ENCODE measurements around the gene NT5E.
"Not testable (repeated sequence)": the region's sequence is repeated elsewhere in the genome, so short reads cannot be mapped to it uniquely, and the experiment has no call there.

The NT5E gene

GRCh38 chr6:85449818-85450759 lies at the start of gene NT5E:
Gene NT5E, plus strand, starts transcription at chr6:85450083. Its CDS starts 57 bp downstream, at chr6:85450140.
- no peak for DNase-seq

DNA sequence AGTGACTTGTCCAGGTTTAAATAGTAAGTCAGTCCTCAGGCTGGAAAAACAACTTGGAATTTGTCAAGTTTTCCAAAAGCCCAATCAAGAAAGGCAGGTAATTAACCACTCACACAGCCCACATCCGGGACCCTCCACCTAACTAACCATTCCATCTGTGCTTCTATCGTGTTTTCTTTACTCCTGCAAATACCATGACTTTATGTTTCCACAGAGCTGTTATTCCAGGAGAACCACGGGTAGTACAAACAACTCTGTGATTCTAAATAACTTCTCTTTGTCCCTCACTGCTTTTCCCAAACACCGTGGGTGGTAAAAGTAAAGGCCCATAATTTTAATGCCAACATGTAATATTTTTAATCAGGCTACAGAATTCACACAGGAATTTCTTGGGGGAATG lies 49.6 kb upstream of the NT5E start:
- no peak for DNase-seq

DNA sequence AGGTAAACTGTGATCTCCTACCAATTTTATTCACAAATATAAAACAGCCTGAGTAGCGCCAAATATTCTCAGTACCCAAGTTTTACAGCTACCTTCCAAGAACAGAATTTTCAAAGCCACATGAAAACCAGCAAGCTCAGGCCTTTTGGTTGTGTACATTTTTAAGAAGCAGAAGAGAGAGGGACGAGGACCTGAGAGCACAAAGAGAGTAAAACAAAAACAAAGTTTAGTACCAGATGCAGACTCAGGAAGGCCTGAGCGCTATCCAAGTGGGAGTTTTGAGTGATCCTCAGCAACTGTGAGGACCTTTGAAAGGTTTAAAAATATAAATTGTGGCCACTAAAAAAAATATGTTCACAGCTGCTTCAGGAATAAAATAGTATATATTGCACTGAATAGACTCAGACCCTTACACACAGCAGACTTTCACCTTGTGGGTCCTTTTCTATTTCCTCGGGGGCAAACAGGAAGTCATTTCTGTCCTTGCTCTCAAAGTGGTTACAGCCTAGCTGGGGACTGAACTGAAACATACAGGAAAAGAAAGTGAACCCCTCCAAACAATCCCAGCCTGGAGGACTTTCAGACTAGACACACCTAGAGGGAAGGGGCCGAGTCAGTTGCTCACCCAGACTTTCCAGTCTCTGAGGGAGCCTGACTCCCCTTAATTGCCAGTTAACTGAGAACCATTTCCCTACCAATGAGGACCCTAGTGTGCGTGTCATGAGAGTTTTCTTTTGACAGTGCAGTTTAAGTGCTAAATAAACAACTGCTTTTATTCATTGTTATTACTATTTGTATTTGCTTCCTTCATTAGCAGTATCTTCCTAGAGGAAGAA lies 48.5 kb upstream of the NT5E start:
- DNase-seq: no peak

DNA sequence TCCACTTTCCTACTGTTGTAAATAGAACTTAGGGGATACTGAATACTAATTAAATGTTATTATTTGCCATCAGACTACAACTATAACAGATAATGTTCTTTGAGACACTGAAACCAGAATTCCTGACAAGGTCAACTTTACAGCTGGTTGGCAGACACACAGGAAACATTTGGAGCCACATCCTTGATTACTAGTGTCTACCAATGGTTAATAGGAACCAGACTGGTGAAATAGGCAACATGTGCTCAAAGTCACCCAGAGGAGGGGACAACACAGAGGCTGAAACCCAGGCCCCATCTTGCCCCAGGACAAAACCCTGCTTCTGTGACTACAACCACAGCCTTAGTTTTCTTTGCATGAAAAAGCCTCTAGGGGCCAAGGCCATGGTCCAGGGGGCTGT lies 47.8 kb upstream of the NT5E start:
- no peak for DNase-seq

- no peak for DNase-seq
Measured at GRCh38 chr6:85402922-85403321, 47.0 kb upstream of the NT5E start.

DNA sequence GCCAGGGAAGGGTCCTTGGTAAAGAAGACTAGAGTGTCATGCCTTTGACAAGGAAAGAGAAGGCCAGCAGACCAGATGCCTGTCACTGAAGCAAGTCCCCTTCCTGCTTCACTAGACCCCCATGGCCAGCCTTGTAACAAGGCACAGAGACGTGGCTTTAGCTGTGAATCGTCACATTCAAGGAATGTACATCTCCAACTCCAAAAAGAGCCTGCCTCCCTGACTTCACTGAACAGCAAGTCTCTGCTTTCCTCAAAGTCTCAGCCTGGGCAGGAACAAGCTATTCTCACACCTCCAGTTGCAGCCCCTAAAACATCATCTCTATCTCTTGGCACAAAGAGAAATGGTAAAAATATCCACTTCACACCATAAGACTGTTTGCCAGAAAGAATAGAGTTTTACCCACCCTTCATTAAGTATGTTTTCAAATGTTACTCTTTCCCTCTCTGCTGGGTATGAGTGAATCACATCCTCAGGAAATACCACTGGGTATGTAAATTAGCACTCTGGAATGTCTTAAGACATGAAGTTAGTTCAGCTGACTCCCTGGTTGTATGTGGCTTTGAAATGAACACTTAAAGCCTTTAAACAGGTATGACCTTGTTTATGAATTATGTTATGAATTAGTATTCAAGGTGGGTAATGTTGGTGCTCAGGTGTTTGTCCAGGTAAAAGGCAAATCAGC lies 46.4 kb upstream of the NT5E start:
- DNase-seq: no peak

- DNase-seq: not testable (repeated sequence)
Measured at GRCh38 chr6:85404016-85404563, 45.8 kb upstream of the NT5E start.

DNA sequence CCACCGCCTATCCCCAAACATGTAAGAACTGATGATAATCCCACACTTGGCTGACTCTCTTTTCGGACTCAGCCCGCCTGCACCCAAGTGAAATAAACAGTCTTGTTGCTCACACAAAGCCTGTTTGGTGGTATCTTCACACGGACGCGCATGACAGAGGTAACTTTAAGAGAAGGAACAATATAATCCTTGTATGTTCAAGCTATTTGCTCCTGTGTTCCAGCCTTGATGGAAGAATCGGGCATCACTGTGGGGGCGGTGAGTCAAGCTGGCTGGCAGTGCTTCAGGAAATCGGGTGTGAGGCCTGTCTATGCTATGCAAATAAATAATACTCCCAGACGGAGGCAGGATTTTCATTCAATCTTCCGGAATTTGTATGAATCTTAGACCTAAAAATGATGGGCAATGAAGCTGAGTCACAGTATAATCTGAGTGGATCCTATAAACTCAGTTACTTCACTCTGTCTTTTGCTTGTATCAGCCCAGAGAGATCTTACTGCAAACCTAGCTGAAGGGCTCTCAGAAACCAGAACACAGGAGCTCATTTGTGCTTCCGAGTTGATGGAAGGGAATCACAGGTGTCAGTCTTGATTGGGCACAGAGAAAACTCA lies 45.2 kb upstream of the NT5E start:
- no peak for DNase-seq

GRCh38 chr6:85405175-85405852 lies 44.6 kb upstream of the NT5E start:
- DNase-seq: no peak

DNA sequence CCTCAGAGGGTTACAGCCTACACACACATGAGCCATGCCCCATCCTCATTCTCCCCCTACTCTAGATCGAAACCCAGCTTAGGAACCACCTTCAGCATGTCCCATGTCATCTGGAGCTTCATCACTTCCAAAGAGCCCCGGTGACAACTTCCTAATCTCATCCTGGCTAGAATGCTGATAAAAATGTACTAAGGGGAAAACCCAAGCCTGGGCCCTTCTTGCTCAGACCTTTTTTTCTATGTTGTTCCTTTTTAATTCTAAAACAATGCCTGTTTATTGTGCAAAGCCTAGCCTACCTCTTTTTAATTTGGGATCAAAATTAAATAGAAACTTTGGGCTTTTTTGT lies 44.1 kb upstream of the NT5E start:
- DNase-seq: no peak

- DNase-seq: no peak
Measured at GRCh38 chr6:85406641-85407075, 43.2 kb upstream of the NT5E start.

GRCh38 chr6:85408039-85408438 lies 41.8 kb upstream of the NT5E start:
- DNase-seq: no peak

- DNase-seq: no peak
Measured at GRCh38 chr6:85412911-85413430, 36.9 kb upstream of the NT5E start.

DNA sequence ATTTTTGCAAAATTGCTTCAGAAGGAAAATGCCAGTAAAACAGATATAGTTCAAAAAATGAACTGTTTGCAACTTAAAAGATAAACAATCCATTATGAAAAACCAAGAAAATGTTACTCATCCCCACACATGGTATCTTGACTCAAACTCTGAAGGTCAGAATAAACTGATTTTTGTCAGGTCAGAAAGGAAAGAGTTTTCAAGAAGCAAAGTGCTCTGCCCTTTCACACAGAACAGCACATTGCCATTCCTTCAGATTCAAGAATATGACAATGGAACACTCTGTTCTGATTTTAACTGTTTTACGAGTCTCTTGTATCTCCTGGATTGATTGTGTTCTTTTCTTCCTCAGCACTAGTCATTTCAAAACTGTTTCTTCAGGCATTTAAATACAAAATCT lies 33.8 kb upstream of the NT5E start:
- DNase-seq: no peak

- DNase-seq: no peak
Measured at GRCh38 chr6:85416766-85417165, 33.1 kb upstream of the NT5E start.

DNA sequence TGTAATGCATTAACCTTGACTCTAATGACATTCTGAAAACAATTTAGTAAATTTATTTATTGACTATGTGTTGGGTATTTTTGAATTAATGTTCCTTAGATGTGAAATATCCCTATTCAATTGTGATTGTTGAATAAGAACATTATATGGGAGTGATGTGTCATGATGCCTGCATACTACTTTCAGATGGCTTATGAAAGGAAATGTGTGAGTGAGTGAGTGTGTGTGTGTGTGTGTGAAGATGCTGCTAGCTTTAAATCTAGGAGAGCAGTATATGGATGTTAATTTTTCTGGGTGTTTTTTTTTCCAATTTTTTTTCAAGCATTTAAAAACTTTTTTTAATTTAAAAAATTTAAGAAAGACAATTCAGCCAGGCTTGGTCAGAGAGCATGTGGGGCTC lies 32.5 kb upstream of the NT5E start:
- DNase-seq: no peak

GRCh38 chr6:85418059-85418458 lies 31.8 kb upstream of the NT5E start:
- DNase-seq: no peak

DNA sequence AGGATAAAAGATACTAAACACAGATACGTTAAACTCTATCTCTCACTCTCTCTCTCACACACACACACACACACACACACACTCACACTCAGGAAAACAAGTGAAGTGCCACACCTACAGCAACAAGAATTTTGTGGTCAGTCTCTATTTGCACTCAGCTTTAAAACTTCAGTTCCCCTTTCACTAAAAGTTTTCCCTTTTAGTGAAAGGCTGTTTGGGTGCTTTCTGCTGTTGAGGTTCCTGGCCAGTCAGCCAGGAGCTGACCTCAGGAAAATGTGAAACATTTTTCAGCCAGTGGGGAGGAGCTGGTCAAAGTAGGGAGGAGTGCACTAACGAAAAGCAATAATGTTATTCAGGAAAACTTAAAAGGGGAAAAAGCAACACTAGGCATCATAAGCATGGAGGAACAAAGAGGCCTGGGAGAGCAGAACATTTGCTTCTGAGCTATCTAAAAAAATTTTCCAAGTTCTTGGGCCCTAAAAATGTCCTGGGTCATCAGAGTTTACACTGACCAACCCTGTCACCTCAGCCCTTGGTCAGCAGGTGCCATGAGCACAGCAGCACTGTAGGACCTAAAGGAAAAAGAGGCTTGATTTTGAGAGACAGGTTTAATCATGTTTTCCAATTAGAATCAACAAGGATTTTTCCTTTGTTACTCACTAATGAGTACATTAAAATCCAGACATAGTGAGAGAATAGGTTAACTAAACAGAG lies 30.7 kb upstream of the NT5E start:
- no peak for DNase-seq

DNA sequence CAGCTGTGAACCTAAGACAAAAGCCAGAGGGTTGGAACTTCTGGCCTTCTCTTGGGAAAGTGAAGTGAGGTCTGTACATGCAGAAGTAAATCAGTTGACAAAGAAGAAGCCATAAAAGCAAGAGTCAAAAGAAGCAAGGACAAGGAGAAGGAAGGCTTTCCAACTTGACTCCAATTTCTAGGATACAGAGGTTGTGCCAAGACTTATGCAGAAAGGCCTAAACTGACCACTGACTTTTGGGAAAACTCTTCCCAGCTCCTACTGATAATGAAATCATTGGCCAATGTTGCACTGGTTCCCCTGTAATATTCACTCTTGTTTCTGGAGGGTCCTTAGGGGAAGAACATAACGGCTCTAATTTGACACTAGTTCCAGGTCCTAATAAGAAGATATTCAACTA lies 29.3 kb upstream of the NT5E start:
- no peak for DNase-seq

- DNase-seq: no peak
Measured at GRCh38 chr6:85421181-85421580, 28.7 kb upstream of the NT5E start.

- no peak for DNase-seq
Measured at GRCh38 chr6:85421972-85422371, 27.9 kb upstream of the NT5E start.
